Measurements from ENCODE around the gene IL3.
A peak's percentile ranks its signal among the peaks of the same experiment; 100 is the strongest.

The IL3 gene

GRCh38 chr5:132064738-132065331 lies 4.4 kb downstream of the IL3 start:
- TF ChIP-seq CTCF (IDR thresholded peaks at IDR 0.05; ENCODE audit: borderline replicate concordance, insufficient read depth, low read depth, low read length): peak; percentile 98

DNA sequence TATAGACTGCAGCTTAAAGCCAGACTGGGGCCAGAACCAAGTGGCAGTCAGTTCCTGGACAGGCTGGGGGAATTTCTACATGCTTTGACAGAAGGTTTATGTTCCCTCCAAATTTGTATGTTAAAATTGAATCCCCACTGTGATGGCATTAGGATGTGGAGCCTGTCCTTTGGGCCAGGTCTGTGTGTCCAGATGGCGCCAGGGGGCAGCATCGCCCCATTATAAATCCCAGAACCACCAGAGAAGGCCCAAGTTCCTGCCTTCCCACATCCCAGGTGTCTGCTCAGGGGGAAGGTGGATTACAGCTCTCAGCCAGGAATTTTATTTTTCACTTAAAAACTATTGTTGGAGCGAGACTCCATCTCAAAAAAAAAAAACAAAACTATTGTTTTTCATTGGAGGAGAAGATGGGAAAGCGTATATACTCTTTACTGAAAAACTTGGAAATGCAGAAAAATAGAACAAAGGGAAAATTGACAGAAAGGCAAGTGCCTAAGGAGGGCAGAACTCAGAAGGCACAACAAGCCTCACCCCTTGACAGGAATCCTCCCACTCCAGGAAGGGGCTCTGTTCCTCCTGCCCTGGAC lies 5.0 kb downstream of the IL3 start:
- peak; percentile 60 for TF ChIP-seq CTCF (IDR thresholded peaks at IDR 0.05; ENCODE audit: borderline replicate concordance, insufficient read depth, low read depth, low read length)
- no peak overlapping the region for H3K4me3 ChIP-seq (ENCODE audit: low read depth, low read length)

More at GRCh38 chr5:132064738-132065331, 4.4 kb downstream of the IL3 start:
- H3K4me3 ChIP-seq (ENCODE audit: low read depth, low read length): no peak overlapping the region

- TF ChIP-seq CTCF (IDR thresholded peaks at IDR 0.05; ENCODE audit: borderline replicate concordance, insufficient read depth, low read depth, low read length): no peak
- H3K4me3 ChIP-seq (ENCODE audit: low read depth, low read length): no peak overlapping the region
These were observed 5.7 kb downstream of the IL3 start for GRCh38 chr5:132065951-132066701.

GRCh38 chr5:132066871-132067270 lies 6.4 kb downstream of the IL3 start:
- no peak for TF ChIP-seq CTCF (IDR thresholded peaks at IDR 0.05; ENCODE audit: borderline replicate concordance, insufficient read depth, low read depth, low read length)
- H3K4me3 ChIP-seq (ENCODE audit: low read depth, low read length): no peak overlapping the region

- H3K4me3 ChIP-seq (ENCODE audit: low read depth, low read length): no peak overlapping the region
- TF ChIP-seq CTCF (IDR thresholded peaks at IDR 0.05; ENCODE audit: borderline replicate concordance, insufficient read depth, low read depth, low read length): no peak
These were observed 7.0 kb downstream of the IL3 start for GRCh38 chr5:132067451-132067850.

- no peak for TF ChIP-seq CTCF (IDR thresholded peaks at IDR 0.05; ENCODE audit: borderline replicate concordance, insufficient read depth, low read depth, low read length)
These were observed 7.7 kb downstream of the IL3 start for GRCh38 chr5:132067941-132068808.

More at GRCh38 chr5:132067941-132068808, 7.7 kb downstream of the IL3 start:
- H3K4me3 ChIP-seq (ENCODE audit: low read depth, low read length): no peak overlapping the region
